ENCODE results near the gene IRF7. TPM values are rescaled to one million over a fixed set of nuclear protein-coding genes. Genes with fewer than 3 reads are reported as not detected.

Gene IRF7
- total RNA-seq, 4 donors from 2014 or later, result 11.3 to 39.6 (median 14.2) TPM

- intact Hi-C loops (cut with DNase I), result no loop called here
- Histone ChIP-seq H3K9me3 (no peaks in the 10 kb centered on the region), H3K27me3 (peaks cover 0 to 39% (median 2%) of the 10 kb centered on the region in 4 donors), H3K27ac (replicated peaks in 1 of 4) (no peak overlapping the region), H3K4me3 (no peak overlapping the region), H3K4me1 (peaks cover 2 to 23% (median 12%) of the 10 kb centered on the region in 4 donors), H3K36me3 (peaks cover 0 to 51% (median 30%) of the 10 kb centered on the region in 4 donors)
- 87% methylated on average over 27 of the region's 27 CpGs for WGBS
- TF ChIP-seq CTCF (IDR thresholded peaks at IDR 0.05) (no peak), EP300 (IDR thresholded peaks at IDR 0.05) (no peak), POLR2A (IDR thresholded peaks at IDR 0.05; ENCODE audit: low read depth) (no peak), POLR2AphosphoS5 (IDR thresholded peaks at IDR 0.05) (no peak)
- no peak for DNase-seq (ENCODE audit: extremely low spot score)
Observed at GRCh38 chr11:621838-622237, 6.1 kb upstream of the IRF7 start.

- Histone ChIP-seq H3K4me3 (no peak overlapping the region), H3K27ac (replicated peaks in 1 of 4) (no peak overlapping the region), H3K27me3 (peaks cover 0 to 33% (median 2%) of the 10 kb centered on the region in 4 donors), H3K36me3 (peaks cover 0 to 51% (median 30%) of the 10 kb centered on the region in 4 donors), H3K9me3 (no peaks in the 10 kb centered on the region), H3K4me1 (peaks cover 0 to 23% (median 10%) of the 10 kb centered on the region in 4 donors)
- no peak for DNase-seq (ENCODE audit: extremely low spot score)
- 83% methylated on average over 27 of the region's 45 CpGs for WGBS
- intact Hi-C loops (cut with DNase I), result no loop called here
- no peak for TF ChIP-seq EP300 (IDR thresholded peaks at IDR 0.05)
- no peak for TF ChIP-seq POLR2A (IDR thresholded peaks at IDR 0.05; ENCODE audit: low read depth)
- TF ChIP-seq POLR2AphosphoS5 (IDR thresholded peaks at IDR 0.05), result no peak
Observed at GRCh38 chr11:620935-621814, 5.4 kb upstream of the IRF7 start.

GRCh38 chr11:620201-620600, 4.5 kb upstream of the IRF7 start:
- no peaks in the 10 kb centered on the region for H3K9me3 ChIP-seq
- whole genome bisulfite sequencing, result 93% methylated on average over 12 of the region's 13 CpGs

GRCh38 chr11:619628-620050, 3.9 kb upstream of the IRF7 start:
- Histone ChIP-seq H3K36me3 (peaks cover 0 to 52% (median 31%) of the 10 kb centered on the region in 4 donors), H3K9me3 (no peaks in the 10 kb centered on the region), H3K27me3 (peaks cover 0 to 17% (median 1%) of the 10 kb centered on the region in 4 donors), H3K4me3 (no peak overlapping the region), H3K27ac (replicated peaks in 1 of 4) (no peak overlapping the region), H3K4me1 (peaks cover 8 to 31% (median 19%) of the 10 kb centered on the region in 4 donors)
- no peak for DNase-seq (ENCODE audit: extremely low spot score)
- TF ChIP-seq EP300 (IDR thresholded peaks at IDR 0.05) (no peak), CTCF (IDR thresholded peaks at IDR 0.05) (no peak), POLR2AphosphoS5 (IDR thresholded peaks at IDR 0.05) (no peak), POLR2A (IDR thresholded peaks at IDR 0.05; ENCODE audit: low read depth) (no peak)
- intact Hi-C loops (cut with DNase I), result no loop called here
- WGBS, result 95% methylated on average over 4 of the region's 22 CpGs

More at GRCh38 chr11:620201-620600, 4.5 kb upstream of the IRF7 start:
- Histone ChIP-seq H3K36me3 (peaks cover 0 to 51% (median 30%) of the 10 kb centered on the region in 4 donors), H3K4me3 (no peak overlapping the region), H3K27me3 (peaks cover 0 to 23% (median 2%) of the 10 kb centered on the region in 4 donors), H3K4me1 (peaks cover 2 to 26% (median 14%) of the 10 kb centered on the region in 4 donors), H3K27ac (replicated peaks in 1 of 4) (no peak overlapping the region)
- intact Hi-C loops (cut with DNase I), result no loop called here
- no peak for TF ChIP-seq POLR2A (IDR thresholded peaks at IDR 0.05; ENCODE audit: low read depth)
- no peak for TF ChIP-seq CTCF (IDR thresholded peaks at IDR 0.05)
- TF ChIP-seq POLR2AphosphoS5 (IDR thresholded peaks at IDR 0.05), result no peak
- no peak for TF ChIP-seq EP300 (IDR thresholded peaks at IDR 0.05)
- no peak for DNase-seq (ENCODE audit: extremely low spot score)

Data from esophagus muscularis mucosa (tissue), 4 donors.